SHP77 (cell line): ENCODE measurements around the gene RAB15.
"Not testable (repeated sequence)": the region's sequence is repeated elsewhere in the genome, so short reads cannot be mapped to it uniquely, and the experiment has no call there.

Experiments
- DNase-seq, 2 experiments: peaks; one replicate each; lab custom pipeline; 2025; lab: John Stamatoyannopoulos, UW

Gene RAB15

DNA sequence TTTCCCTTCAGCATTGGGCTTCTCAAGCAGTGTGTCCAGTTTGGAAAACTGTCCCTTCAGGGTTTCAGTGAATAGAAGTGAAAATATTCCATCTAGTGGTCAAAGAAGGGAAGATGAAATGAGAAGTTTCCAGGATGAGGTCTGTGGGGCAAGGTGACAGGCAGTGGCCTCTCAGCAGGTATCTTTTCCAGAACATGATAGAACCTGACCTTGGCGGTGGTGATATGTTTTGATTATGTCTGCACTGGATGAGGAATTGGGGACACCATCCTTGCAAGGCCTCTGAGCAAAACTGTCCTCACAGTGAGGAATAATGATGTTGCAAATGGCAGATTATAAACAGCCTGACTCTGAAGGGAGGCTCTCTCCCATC is 34.3 kb downstream of the RAB15 start:
- peak; percentile 13 to 32 for DNase-seq

DNA sequence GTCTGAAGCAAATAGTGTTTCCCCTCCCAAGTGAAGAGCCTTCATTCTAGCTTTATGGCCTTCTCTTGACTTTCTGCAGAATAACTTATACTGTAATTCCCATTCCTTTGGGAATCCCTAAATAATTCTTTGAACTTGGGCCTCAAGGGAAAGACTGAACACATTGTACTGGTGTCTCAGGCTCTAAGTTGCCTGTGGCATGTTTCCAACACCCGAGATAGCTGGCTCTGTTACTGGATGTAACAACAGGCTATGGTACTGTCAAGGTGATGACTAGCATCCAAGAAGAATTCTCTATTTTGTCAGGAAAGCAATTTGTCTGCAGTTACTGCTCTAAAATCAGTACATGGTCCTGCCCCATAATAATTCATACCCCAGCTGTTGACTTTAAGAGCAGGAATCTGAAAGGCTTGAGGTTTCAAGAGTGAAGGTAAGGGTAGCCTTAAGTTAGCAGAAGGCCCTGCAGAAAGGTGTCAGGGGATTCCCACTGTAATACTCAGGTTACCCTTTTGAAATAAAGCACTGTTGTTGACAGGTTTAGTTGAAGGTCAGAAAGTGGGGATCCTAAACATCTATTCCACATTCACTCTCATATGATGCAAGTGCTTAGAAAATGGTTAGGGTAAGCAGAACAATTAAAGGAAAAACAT is 34.8 kb downstream of the RAB15 start:
- no peak for DNase-seq

DNA sequence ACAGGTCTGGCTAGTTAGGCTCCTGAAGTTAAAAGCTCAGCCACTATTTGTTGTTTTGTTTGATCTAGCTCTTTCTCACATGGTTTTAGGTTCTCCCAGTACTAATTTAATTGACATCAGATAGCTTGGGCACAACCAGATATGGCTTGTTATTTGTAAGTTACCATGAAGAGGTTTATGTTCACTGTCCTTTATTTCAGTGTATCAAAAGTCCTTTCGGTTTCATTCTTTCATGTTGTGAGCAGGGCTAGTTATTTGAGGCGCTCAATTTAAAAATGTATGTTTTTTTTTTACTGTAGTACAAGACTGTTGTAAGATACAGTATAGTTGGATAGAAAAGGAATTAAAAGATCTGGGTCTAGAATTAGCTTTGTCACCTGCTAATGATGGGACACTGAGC is 36.6 kb downstream of the RAB15 start:
- no peak for DNase-seq

DNA sequence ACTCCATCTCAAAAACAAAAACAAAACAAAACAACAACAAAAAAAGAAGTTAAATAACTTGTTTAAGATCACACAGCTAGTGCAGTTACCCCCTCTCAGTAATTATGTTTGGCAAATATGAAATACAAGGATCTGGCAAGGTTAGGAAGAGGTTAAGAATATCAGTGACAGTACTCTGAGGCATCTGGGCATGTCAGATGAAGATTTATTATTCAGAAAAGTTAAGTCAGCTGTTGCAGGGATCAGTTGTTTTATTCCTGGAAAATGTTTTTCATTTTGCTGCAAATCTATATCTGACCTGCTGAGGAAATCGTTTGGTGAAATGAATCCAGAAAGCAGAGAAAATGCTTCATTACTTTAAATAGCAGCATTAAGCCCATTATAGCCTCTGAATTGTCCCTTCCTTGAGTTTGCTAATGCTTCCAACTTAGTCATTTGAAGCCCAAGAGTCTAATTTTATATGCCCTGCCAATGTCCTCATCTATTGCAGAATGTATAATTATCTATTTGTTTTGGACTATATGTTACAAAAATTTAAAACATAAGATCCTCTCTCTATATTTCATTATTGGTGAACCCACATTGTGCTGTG is 37.7 kb downstream of the RAB15 start:
- DNase-seq: no peak

DNA sequence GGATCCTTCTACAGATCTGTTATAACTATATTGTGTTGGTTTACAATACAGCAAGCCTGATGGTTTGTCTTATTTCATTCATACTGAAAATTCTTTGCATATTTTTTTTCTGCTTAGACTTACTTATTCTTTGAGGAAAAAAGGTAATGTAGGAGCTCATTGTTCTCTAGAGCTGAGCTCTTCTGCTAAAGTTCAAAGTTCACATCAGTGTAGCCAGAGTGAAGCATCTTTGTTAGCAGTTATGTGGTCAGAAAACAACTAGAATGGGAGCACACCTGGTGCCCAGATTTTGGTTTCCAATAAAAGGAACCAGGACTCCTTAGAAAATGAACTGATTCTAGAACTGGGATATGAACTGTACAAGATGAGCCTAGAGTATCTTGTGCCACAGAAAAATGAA is 39.9 kb downstream of the RAB15 start:
- no peak for DNase-seq

DNA sequence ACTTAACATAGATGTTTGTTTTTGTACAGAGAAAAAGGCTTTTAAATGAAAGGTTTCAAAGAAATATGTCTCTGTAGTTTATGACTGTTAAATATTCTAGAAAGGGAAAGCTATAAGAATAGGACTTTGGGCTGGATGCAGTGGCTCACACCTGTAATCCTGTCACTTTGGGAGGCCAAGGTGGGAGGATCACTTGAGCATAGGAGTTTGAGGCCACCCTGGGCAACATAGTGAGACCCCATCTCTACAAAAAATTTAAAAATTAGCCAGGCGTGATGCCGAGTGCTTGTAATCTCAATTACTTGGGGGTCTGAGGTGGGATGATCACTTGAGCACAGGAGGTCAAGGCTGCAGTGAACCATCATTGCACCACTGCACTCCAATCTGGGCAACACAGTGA is 41.0 kb downstream of the RAB15 start:
- DNase-seq: no peak

DNA sequence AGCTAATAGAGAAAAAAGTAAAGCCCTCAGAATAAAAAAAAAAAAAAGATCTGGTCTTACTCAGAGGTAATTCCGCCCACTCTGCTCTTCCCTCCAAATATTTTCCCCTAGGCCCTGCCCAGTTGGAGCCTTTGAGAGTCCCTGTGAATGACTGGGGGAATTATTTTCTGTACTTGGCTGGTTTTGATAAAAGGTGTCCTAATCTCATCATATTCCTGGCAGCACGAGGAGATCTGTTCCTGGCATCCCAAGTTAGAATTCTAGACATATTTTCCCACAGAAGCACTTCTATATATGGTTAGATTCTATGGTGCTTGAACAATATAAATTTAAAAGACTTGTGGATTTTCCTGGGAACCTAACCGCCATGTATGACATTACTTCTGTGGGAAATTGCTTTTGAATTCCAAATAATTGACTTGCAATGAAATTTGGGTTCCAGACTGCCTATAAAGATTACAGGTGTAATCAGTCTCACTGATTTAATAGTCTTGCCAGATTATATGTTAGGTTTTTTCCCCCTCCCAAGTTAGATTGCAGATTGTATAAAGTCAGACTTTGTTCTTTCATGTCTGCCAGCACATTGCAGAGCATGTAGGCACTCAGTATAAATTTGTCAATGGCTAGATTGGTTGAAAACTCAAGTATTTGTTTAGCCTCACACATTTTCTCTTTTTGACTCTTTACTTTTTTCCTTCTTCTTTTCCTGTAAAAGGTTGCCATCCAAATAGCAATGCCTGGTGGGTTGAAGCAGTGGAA is 41.9 kb downstream of the RAB15 start:
- no peak for DNase-seq

DNA sequence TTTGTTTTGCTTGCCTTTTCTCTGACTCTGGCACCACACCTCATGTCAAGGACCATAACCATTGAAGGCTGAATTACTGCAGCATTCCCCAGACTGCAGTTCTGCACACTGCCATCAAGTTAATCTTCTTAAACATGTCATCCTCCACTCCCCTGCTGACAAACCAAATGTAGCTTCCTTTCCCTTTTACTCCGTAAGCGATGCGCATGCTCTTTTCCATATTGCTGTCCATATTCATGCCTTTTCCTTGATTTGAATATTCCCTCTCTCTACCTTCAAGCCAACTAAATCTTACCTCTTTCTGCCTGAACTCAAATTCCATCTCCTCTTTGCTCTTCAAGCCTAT is 43.1 kb downstream of the RAB15 start:
- no peak for DNase-seq

DNA sequence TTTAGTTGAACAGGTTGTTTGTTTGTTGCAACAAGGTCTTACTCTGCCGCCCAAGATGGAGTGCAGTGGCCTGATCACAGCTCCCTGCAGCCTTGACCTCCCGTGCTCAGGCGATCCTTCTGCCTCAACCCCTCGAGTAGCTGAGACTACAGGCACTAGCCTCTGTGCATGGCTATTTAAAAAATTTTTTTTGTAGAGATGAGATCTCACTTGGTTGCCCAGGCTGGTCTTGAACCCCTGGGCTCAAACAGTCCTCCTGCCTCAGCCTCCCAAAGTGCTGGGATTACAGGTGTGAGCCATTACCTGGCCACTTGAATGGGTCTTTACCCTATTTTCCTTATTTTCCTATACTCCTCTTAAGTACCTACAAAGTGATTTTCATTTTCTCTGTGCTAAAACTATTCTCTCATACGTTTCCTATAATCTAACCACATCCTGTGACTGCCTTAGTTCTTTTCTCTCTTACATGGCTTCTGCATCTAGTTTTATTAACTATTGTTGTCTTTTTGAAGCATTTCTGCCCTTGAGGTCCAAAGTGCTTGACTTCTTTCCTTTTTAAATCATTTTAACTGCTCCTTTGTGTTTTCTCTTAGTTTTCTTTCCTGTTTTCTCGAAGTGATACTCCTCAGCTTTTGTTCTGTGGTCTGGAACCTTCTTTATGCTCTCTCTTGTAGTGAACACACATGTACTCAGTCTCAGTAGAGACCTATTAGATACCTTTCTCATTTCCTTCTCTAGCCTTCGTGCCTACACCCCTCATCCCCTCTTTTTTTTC is 43.7 kb downstream of the RAB15 start:
- DNase-seq: no peak

DNA sequence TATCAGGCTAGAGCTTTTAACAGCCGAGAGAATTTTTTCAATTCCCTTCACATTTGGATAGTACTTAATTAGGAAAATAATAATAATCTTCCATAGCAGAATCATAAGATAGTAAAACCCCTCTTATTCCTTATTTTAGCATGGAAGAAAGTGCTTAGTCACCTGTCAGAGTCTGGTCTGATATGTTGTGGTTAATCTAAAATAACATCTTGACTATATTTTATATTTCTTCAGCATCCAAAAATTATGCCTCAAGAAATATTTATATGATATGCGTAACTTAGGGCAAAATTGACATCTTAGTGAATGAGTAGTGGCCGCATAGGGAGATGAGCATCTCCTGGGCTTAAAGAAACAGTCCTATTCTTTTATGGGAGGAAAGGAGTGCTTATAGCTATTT is 45.1 kb downstream of the RAB15 start:
- no peak for DNase-seq

DNA sequence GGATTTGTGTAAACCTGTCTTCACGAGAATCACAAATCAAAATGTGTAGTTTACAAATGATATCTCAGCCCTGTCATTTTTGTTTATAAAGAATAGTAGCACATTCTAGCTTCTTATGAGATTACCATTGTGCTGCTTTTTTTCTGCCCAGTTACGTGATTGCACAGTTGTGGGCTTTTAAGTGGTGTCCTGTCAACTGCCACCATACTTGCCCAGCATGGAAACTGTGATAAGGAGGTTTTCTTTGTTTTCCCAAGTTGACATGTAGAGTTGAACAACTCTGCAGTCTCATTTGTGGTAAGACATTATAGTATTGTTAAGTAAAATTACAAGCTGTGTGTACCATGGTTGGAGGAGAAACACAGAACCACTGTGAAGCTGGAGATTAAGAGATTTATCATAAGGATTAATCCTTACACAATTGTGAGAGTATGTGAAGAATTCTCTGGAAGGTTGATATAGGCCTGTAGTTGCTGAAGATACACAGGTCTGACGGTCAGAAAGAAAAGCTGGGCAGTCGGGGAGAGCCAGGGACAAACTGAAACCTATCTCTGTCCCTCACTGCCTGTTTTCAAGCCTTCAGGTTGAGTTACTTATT is 45.6 kb downstream of the RAB15 start:
- DNase-seq: no peak

DNA sequence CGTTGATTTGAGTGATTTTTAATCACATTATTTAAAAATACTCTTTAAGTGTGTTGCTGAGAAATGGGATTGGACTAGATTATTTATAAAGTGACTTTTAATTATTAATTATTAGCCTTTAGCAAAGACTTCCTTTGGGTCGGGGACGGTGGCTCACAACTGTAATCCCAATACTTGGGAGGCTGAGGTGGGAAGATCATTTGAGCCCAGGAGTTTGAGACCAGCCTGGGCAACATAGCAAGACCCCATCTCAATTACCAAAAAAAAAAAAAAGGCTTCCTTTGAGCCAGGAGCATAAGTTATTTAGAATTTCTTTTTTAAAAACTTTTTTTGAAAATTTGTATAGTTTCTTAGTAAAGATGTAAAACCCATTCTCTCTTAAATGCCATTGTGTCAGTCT is 49.1 kb downstream of the RAB15 start:
- DNase-seq: no peak

DNA sequence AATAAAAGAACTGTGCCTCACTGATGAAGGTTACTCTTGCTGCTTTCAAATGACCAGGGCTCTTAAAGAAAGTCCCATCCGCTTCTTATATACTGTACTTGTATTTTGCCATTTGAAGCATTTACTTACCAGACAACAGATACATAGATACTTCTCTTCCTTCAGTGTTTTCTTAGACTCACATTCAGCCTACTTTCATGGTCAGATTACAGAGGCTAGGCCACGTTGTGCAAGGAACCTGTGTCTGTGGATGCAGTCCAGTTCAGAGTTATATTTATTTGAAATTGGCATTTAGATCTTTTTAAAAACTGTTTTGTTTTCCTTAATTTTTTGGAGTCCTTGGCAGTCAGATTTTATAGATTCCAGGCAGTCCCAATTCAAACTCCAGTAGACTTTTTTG is 51.7 kb downstream of the RAB15 start:
- no peak for DNase-seq

DNA sequence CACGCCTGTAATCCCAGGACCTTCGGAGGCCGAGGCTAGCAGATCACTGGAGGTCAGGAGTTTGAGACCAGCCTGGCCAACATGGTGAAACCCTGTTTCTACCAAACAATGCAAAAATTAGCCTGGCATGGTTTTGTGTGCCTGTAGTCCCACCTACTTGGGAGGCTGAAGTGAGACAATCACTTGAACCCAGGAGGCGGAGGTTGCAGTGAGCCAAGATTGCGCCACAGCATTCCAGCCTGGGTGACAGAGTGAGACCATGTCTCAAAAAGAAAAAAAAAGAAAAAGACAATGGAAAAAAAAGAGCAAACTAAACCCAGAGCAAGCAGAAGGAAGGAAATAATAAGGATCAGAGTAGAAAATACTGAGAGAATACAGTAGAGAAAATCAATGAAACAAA is 52.5 kb downstream of the RAB15 start:
- DNase-seq: no peak

DNA sequence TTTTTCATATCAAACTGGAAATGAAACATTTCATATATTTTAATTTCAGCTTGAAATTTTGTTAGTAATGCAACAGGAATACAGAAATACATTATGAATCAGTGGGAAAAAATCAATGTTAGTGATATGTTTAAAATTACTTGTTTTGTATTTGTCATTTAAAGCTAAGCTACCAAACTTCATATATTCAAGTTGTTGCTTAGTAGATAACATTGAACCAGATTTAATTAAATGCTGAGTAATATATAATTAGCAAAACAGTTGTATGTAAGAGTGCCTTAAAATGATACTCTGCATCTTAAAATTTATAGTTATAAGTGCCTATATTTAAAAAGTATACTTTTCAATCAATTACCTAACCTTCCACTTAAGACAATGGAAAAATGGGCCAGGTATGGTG is 52.9 kb downstream of the RAB15 start:
- no peak for DNase-seq

DNA sequence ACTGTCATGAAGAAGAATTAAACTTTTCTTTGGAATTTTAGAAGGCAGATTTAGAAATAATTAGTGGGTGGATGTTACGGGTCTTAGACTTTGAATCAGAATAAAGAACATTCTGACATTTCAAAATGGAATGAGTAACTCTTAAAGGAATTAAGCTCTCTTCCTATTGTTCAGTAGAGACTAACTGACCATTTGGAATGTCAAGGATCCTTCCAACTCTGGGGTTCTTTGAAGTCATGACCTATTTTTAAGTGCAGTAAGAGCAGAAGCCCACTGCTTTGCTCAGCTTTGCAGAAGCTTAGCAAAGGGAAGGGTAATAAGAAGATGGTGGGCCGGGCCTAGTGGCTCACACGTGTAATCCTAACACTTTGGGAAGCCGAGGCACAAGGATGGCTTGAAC is 53.9 kb downstream of the RAB15 start:
- no peak for DNase-seq

DNA sequence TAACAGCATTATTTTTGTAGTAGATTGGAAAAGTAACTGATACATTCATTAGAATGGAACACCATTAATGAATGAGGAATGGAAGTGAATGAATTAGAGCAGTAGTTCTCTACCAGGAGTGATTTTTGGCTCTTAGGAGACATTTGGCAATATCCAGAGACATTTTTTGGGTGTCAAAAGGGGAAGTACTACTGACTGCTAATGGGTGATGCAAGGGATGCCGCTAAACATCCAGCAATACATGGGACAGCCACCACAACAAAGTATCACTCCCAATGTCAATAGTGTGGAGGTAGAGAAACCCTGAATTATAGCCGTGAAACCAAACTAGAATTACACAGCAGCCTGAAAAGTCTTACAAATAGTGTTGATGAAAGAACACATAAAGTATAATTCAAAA is 56.3 kb downstream of the RAB15 start:
- no peak for DNase-seq

DNA sequence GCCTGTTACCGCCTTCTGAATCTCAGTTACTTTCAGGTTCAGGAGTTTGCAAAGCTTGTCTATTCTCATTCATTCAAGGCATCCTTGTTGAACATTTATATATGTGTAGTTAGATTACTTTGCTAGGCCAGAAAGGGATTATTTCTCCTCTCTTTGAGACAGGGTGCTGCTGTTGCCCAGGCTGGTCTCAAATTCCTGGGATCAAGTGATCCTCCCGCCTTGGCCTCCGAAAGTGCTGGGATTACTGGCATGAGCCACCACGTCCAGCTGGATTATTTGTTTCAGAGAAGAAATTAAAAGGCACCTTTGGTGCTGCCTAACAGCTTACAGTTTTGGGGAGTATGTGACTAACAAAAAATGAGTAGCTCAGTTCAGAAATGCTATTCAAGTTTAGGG is 57.1 kb downstream of the RAB15 start:
- DNase-seq: no peak

DNA sequence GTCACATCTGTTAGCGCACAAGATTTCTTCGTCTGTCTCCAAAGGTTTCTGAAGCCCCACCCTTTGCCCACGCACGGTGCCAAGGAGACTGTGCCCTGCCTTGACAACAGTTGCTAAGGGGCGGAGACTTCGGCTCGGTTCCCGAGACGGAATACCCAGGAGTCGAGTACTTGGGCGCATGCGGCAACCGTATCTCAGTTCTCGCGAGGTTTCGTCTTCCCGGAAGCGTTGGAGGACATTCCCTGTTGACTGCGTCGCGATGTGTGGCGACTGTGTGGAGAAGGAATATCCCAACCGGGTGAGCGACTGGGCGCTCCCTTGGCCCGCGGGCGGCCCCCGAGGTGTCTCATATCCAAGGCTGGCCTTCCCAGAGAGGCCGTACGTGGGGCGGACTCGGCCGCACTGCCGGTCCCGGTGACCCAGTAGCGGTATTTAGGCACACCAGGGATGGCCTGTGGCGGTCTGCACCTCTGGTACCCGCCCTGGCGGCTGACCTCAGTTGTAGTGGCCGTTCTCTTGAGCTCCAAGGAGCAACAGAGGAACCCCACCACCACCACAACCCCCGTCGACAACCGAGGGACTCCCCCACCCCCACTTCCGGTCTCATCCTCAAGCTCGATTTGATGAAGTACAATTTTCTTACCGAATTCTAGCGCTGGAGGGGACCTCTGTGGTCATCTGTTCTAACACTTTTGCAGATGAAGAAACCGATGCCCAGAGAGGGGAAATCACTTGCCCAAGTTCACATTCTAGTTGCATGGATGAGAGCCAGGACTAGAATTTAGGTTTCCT is 57.7 kb downstream of the RAB15 start, which contains the start of gene CHURC1:
CHURC1 (plus strand) TSS at position 219 of the 792 bp plus-strand sequence; CDS start at position 260, 41 bp downstream.
- peak; percentile 98 to 99 for DNase-seq

DNA sequence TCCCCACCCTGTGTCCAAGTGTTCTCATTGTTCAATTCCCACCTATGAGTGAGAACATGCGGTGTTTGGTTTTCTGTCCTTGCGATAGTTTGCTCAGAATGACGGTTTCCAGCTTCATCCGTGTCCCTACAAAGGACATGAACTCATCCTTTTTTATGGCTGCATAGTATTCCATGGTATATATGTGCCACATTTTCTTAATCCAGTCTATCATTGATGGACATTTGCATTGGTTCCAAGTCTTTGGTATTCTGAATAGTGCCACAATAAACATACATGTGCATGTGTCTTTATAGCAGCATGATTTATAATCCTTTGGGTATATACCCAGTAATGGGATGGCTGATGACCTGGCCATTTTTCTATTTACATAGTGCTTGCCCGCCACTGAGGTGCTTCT is 58.7 kb downstream of the RAB15 start:
- not testable (repeated sequence) for DNase-seq

DNA sequence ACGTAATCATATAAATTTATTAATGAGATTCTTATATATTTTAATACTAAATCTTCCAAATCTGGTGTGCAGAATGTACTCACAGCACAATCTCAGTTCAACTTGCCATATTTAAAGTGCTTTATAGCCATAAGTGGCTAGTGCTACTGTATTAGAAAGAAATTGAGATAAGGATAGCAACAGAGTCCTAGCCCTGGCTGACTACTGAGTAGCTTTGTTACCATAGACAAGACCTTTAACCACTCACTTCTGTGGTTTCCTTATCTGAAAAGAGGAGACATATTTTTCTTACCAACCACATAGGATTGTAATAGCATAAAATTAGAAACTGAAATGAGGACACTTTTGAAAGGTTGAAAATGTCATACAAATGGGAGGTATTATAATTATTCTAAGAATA is 59.9 kb downstream of the RAB15 start:
- DNase-seq: no peak
